Measurements from ENCODE around the gene STK33.

The STK33 gene

GRCh38 chr11:8383627-8384026 is 210.4 kb downstream of the STK33 start:
- H3K36me3 Mint-ChIP-seq (ENCODE audit: low read depth) = peaks cover 3% of the 10 kb centered on the region
- H3K4me3 Mint-ChIP-seq = no peak overlapping the region
- peaks cover 3% of the 10 kb centered on the region for H3K9me3 Mint-ChIP-seq
- peaks cover 10% of the 10 kb centered on the region for H3K4me1 Mint-ChIP-seq
- peaks cover 4% of the 10 kb centered on the region for H3K27me3 Mint-ChIP-seq (ENCODE audit: low read depth)
- H3K27ac Mint-ChIP-seq = no peak overlapping the region
- TF ChIP-seq CTCF (IDR thresholded peaks at IDR 0.05; ENCODE audit: unreplicated experiment in 3 of 3) = no peak

GRCh38 chr11:8383227-8383626 is 210.8 kb downstream of the STK33 start:
- H3K4me1 Mint-ChIP-seq = peaks cover 10% of the 10 kb centered on the region
- no peak for TF ChIP-seq CTCF (IDR thresholded peaks at IDR 0.05; ENCODE audit: unreplicated experiment in 3 of 3)
- H3K4me3 Mint-ChIP-seq = no peak overlapping the region
- H3K9me3 Mint-ChIP-seq = peaks cover 3% of the 10 kb centered on the region
- no peak overlapping the region for H3K27ac Mint-ChIP-seq
- peaks cover 3% of the 10 kb centered on the region for H3K36me3 Mint-ChIP-seq (ENCODE audit: low read depth)
- H3K27me3 Mint-ChIP-seq (ENCODE audit: low read depth) = peaks cover 4% of the 10 kb centered on the region

- Mint-ChIP-seq H3K27me3 (ENCODE audit: low read depth) (peaks cover 4% of the 10 kb centered on the region), H3K36me3 (ENCODE audit: low read depth) (peaks cover 6% of the 10 kb centered on the region), H3K4me3 (no peak overlapping the region), H3K4me1 (peaks cover 10% of the 10 kb centered on the region), H3K27ac (no peak overlapping the region), H3K9me3 (peaks cover 4% of the 10 kb centered on the region)
- TF ChIP-seq CTCF (IDR thresholded peaks at IDR 0.05; ENCODE audit: unreplicated experiment in 3 of 3) = no peak
Measured at GRCh38 chr11:8382436-8383053, 211.5 kb downstream of the STK33 start.

- no peak overlapping the region for H3K27ac Mint-ChIP-seq
- H3K36me3 Mint-ChIP-seq (ENCODE audit: low read depth) = peaks cover 6% of the 10 kb centered on the region
Measured at GRCh38 chr11:8381871-8382396, 212.1 kb downstream of the STK33 start.

GRCh38 chr11:8381343-8381742 is 212.7 kb downstream of the STK33 start:
- Mint-ChIP-seq H3K4me1 (peaks cover 10% of the 10 kb centered on the region), H3K4me3 (no peak overlapping the region)

More at GRCh38 chr11:8381871-8382396, 212.1 kb downstream of the STK33 start:
- peaks cover 4% of the 10 kb centered on the region for H3K27me3 Mint-ChIP-seq (ENCODE audit: low read depth)
- peaks cover 4% of the 10 kb centered on the region for H3K9me3 Mint-ChIP-seq
- H3K4me3 Mint-ChIP-seq = no peak overlapping the region
- no peak for TF ChIP-seq CTCF (IDR thresholded peaks at IDR 0.05; ENCODE audit: unreplicated experiment in 3 of 3)
- peaks cover 10% of the 10 kb centered on the region for H3K4me1 Mint-ChIP-seq

More at GRCh38 chr11:8381343-8381742, 212.7 kb downstream of the STK33 start:
- Mint-ChIP-seq H3K9me3 (peaks cover 4% of the 10 kb centered on the region), H3K27ac (no peak overlapping the region), H3K36me3 (ENCODE audit: low read depth) (peaks cover 6% of the 10 kb centered on the region), H3K27me3 (ENCODE audit: low read depth) (peaks cover 8% of the 10 kb centered on the region)
- no peak for TF ChIP-seq CTCF (IDR thresholded peaks at IDR 0.05; ENCODE audit: unreplicated experiment in 3 of 3)
